ENCODE data around the gene KIAA1549. TPM values are rescaled to one million over a fixed set of nuclear protein-coding genes. Genes with fewer than 3 reads are reported as not detected.

KIAA1549 gene
- total RNA-seq, 1 experiment from 2014 or later: 19.9 TPM

DNA sequence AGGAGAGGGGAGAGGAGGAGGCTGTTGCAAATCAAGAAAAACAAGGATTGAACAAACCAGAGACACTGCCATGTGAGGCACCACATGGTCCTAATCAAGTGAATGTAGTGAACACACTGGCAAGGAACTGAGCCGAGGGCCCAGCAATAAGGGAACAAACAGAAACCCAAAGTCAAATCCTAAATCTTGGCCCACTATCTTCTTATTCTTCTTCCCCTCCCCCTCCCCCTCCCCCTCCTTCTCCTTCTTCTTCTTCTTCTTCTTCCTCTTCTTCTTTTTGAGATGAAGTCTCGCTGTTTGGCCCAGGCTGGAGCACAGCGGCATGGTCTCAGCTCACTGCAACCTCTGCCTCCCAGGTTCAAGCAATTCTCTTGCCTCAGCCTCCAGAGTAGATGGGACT, 24.0 kb downstream of the KIAA1549 start:
- H3K27me3 ChIP-seq (replicated peaks; ENCODE audit: control insufficient read depth, insufficient read depth, low read length): no peaks in the 10 kb centered on the region
- intact Hi-C loops (cut with micrococcal nuclease; ENCODE audit: unreplicated experiment): no loop called here
- TF ChIP-seq, protein P1, sequence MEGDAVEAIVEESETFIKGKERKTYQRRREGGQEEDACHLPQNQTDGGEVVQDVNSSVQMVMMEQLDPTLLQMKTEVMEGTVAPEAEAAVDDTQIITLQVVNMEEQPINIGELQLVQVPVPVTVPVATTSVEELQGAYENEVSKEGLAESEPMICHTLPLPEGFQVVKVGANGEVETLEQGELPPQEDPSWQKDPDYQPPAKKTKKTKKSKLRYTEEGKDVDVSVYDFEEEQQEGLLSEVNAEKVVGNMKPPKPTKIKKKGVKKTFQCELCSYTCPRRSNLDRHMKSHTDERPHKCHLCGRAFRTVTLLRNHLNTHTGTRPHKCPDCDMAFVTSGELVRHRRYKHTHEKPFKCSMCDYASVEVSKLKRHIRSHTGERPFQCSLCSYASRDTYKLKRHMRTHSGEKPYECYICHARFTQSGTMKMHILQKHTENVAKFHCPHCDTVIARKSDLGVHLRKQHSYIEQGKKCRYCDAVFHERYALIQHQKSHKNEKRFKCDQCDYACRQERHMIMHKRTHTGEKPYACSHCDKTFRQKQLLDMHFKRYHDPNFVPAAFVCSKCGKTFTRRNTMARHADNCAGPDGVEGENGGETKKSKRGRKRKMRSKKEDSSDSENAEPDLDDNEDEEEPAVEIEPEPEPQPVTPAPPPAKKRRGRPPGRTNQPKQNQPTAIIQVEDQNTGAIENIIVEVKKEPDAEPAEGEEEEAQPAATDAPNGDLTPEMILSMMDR (IDR thresholded peaks at IDR 0.05; ENCODE audit: insufficient read depth in 1 of 2, low read depth in 1 of 2, low read length in 1 of 2, severe bottlenecking in 1 of 2, unreplicated experiment in 1 of 2): no peak
- peaks cover 10% of the 10 kb centered on the region for H3K9me3 Mint-ChIP-seq (ENCODE audit: unreplicated experiment)
- no peak overlapping the region for H3K4me3 ChIP-seq (ENCODE audit: low read depth, low read length)
- H3K36me3 Mint-ChIP-seq (ENCODE audit: insufficient read depth, unreplicated experiment): no peaks in the 10 kb centered on the region
- CTCF ChIA-PET: interaction anchor here (0.6 kb wide), 1 partner anchor 935 kb away, joined by 3 read pairs; no protein-coding TSS in a partner anchor
- no peak for DNase-seq
- H3K36me3 ChIP-seq (ENCODE audit: control insufficient read depth, insufficient read depth, low read length): no peaks in the 10 kb centered on the region
- POLR2A ChIA-PET: no interaction called here
- H3K4me1 Mint-ChIP-seq (ENCODE audit: low read depth, unreplicated experiment): no peaks in the 10 kb centered on the region
- no peak overlapping the region for H3K27ac Mint-ChIP-seq (ENCODE audit: unreplicated experiment)
- no peaks in the 10 kb centered on the region for H3K4me1 ChIP-seq
- H3K27me3 Mint-ChIP-seq (ENCODE audit: insufficient read depth, unreplicated experiment): no peaks in the 10 kb centered on the region
- no peak overlapping the region for H3K4me3 Mint-ChIP-seq (ENCODE audit: unreplicated experiment)
- H3K9me3 ChIP-seq: no peaks in the 10 kb centered on the region
- no TSS peak for BruUV-seq (replicated peaks)

DNA sequence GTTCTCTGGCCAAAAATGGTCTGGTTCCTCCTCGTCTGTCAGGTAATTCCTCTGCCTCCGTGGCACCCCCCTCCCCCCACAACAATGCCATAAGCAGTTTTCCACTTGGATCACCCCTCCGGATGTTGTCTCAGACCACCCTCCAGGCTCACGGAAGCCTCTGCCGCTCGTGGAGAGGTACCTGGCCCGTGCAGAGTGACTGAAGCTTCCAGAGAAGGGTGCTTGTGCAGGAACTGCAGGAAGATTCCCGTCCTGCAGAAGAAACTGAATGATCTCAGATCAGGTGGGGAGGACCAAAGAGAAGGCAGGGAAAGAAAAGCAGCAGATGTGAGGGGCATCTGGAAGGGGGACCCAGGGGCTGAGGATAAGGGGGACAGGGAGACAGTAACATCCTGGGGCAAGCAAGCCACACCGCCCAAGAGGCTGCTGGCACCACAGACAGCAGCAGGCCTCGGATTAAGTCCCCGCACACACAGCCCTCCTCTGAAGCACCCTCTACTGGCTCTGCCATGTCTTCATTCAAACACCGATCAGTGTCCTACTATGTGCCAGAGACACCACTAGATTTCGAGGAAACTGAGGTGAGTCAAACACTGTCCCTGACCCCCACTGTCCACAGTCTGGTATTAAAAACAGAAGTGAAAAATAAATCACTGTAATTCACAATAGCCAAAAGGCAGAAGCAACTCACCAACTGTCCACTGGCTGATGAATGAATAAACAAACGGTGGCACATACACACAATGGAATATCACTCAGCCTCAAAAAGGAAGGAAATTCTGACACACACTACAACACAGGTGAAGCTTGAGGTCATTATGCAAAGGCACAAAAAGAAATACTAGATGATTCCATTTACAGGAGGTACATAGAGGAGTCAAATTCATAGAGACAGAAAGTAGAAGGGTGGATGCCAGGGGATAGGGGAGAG, 26.4 kb downstream of the KIAA1549 start:
- DNase-seq: no peak
- Mint-ChIP-seq H3K36me3 (ENCODE audit: insufficient read depth, unreplicated experiment) (no peaks in the 10 kb centered on the region), H3K27ac (ENCODE audit: unreplicated experiment) (no peak overlapping the region), H3K4me3 (ENCODE audit: unreplicated experiment) (no peak overlapping the region), H3K27me3 (ENCODE audit: insufficient read depth, unreplicated experiment) (no peaks in the 10 kb centered on the region), H3K9me3 (ENCODE audit: unreplicated experiment) (peaks cover 10% of the 10 kb centered on the region), H3K4me1 (ENCODE audit: low read depth, unreplicated experiment) (peaks cover 13% of the 10 kb centered on the region)
- intact Hi-C loops (cut with micrococcal nuclease; ENCODE audit: unreplicated experiment): no loop called here
- no peaks in the 10 kb centered on the region for H3K36me3 ChIP-seq (ENCODE audit: control insufficient read depth, insufficient read depth, low read length)
- H3K27me3 ChIP-seq (replicated peaks; ENCODE audit: control insufficient read depth, insufficient read depth, low read length): no peaks in the 10 kb centered on the region
- no TSS peak for BruUV-seq (replicated peaks)
- no peaks in the 10 kb centered on the region for H3K9me3 ChIP-seq
- H3K4me1 ChIP-seq: peaks cover 5% of the 10 kb centered on the region; the same call in 1 of the 2 replicates
- ChIA-PET CTCF (no interaction called here), POLR2A (no interaction called here)
- H3K4me3 ChIP-seq (ENCODE audit: low read depth, low read length): no peak overlapping the region
- TF ChIP-seq, protein P1 (IDR thresholded peaks at IDR 0.05; ENCODE audit: insufficient read depth in 1 of 2, low read depth in 1 of 2, low read length in 1 of 2, severe bottlenecking in 1 of 2, unreplicated experiment in 1 of 2): no peak

DNA sequence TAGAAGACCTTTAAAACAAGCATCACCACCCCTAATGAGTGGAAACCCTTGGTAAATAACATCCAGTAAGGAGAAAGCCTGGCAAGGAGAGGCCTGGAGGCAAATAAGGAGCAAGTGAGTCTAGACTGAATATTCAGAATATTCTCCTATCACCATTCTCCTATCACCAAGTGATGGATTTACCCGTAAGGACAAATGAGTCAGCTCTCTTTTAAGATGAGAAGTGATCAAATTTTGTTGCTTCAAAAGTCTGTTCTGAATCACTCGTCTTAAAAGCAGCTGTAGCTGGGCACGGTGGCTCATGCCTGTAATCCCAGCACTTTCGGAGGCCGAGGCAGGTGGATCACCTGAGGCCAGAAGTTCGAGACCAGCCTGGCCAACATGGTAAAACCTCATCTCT, 28.4 kb downstream of the KIAA1549 start:
- ChIA-PET CTCF (no interaction called here), POLR2A (no interaction called here)
- no peak overlapping the region for H3K4me3 ChIP-seq (ENCODE audit: low read depth, low read length)
- TF ChIP-seq, protein P1 (IDR thresholded peaks at IDR 0.05; ENCODE audit: insufficient read depth in 1 of 2, low read depth in 1 of 2, low read length in 1 of 2, severe bottlenecking in 1 of 2, unreplicated experiment in 1 of 2): no peak
- no peaks in the 10 kb centered on the region for H3K27me3 ChIP-seq (replicated peaks; ENCODE audit: control insufficient read depth, insufficient read depth, low read length)
- H3K9me3 ChIP-seq: no peaks in the 10 kb centered on the region
- H3K36me3 Mint-ChIP-seq (ENCODE audit: insufficient read depth, unreplicated experiment): no peaks in the 10 kb centered on the region
- intact Hi-C loops (cut with micrococcal nuclease; ENCODE audit: unreplicated experiment): no loop called here
- H3K36me3 ChIP-seq (ENCODE audit: control insufficient read depth, insufficient read depth, low read length): no peaks in the 10 kb centered on the region
- no TSS peak for BruUV-seq (replicated peaks)
- H3K27me3 Mint-ChIP-seq (ENCODE audit: insufficient read depth, unreplicated experiment): no peaks in the 10 kb centered on the region
- H3K27ac Mint-ChIP-seq (ENCODE audit: unreplicated experiment): no peak overlapping the region
- peaks cover 13% of the 10 kb centered on the region for H3K4me1 Mint-ChIP-seq (ENCODE audit: low read depth, unreplicated experiment)
- H3K4me3 Mint-ChIP-seq (ENCODE audit: unreplicated experiment): no peak overlapping the region
- peaks cover 5% of the 10 kb centered on the region; the same call in 1 of the 2 replicates for H3K4me1 ChIP-seq
- peaks cover 10% of the 10 kb centered on the region for H3K9me3 Mint-ChIP-seq (ENCODE audit: unreplicated experiment)
- no peak for DNase-seq

All from Caco-2 (cell line).